Type B pancreatic cell (in vitro differentiated cells): ENCODE results near the gene BRIX1. TPM values are rescaled to one million over a fixed set of nuclear protein-coding genes. Genes with fewer than 3 reads are reported as not detected.

Source experiments
- DNase-seq: peaks from one replicate; pipeline ENCODE4 v3.0.0; 2021; ENCODE audit warnings: mixed read lengths; ENCODE audit not compliant: unreplicated experiment; ENCODE audit errors: extremely low spot score
- H3K27ac Mint-ChIP-seq: 2 replicates; pipeline ENCODE4 v1.8.0; 2021; ENCODE audit warnings: mild to moderate bottlenecking, mixed read lengths
- H3K27me3 Mint-ChIP-seq: 2 replicates; pipeline ENCODE4 v1.8.0; 2021; ENCODE audit warnings: mixed read lengths
- H3K36me3 Mint-ChIP-seq: 2 replicates; pipeline ENCODE4 v1.8.0; 2021; ENCODE audit warnings: mixed read lengths
- H3K4me1 Mint-ChIP-seq: one replicate; pipeline ENCODE4 v1.8.0; 2021; ENCODE audit warnings: mixed read lengths; ENCODE audit not compliant: unreplicated experiment
- H3K4me3 Mint-ChIP-seq: 2 replicates; pipeline ENCODE4 v1.8.0; 2021; ENCODE audit warnings: mild to moderate bottlenecking, mixed read lengths
- H3K9me3 Mint-ChIP-seq: 2 replicates; pipeline ENCODE4 v1.8.0; 2021; ENCODE audit warnings: mixed read lengths
- CTCF ChIP-seq: fragments of 200-600 bp; sonication (generic); conservative IDR thresholded peaks from 2 replicates; pipeline ENCODE4 v1.5.0; 2021; ENCODE audit warnings: antibody characterized with exemption, mild to moderate bottlenecking
- total RNA-seq: library from RNA; stranded (reverse); gene quantifications from 2 replicates; pipeline ENCODE4 v1.2.1, GENCODE V29; 2021; ENCODE audit warnings: low replicate concordance

Gene BRIX1
- total RNA-seq, 1 donor from 2014 or later = 38.0 TPM

- H3K9me3 Mint-ChIP-seq = no peaks in the 10 kb centered on the region
- peaks cover 22% of the 10 kb centered on the region for H3K4me1 Mint-ChIP-seq
- no peak overlapping the region for H3K4me3 Mint-ChIP-seq
- no peak overlapping the region for H3K27ac Mint-ChIP-seq
- no peak for TF ChIP-seq CTCF
- H3K27me3 Mint-ChIP-seq = no peaks in the 10 kb centered on the region
- peaks cover 4% of the 10 kb centered on the region for H3K36me3 Mint-ChIP-seq
- DNase-seq = no peak
Measured at GRCh38 chr5:34870382-34870781, 45.1 kb upstream of the BRIX1 start.

- H3K36me3 Mint-ChIP-seq = no peaks in the 10 kb centered on the region
- no peaks in the 10 kb centered on the region for H3K27me3 Mint-ChIP-seq
- DNase-seq = no peak
- no peak overlapping the region for H3K4me3 Mint-ChIP-seq
- no peak for TF ChIP-seq CTCF
- peaks cover 4% of the 10 kb centered on the region for H3K9me3 Mint-ChIP-seq
- no peak overlapping the region for H3K27ac Mint-ChIP-seq
- peaks cover 4% of the 10 kb centered on the region for H3K4me1 Mint-ChIP-seq
Measured at GRCh38 chr5:34876275-34876674, 39.2 kb upstream of the BRIX1 start.

GRCh38 chr5:34881246-34881645 is 34.3 kb upstream of the BRIX1 start:
- Mint-ChIP-seq H3K4me1 (no peaks in the 10 kb centered on the region), H3K9me3 (peaks cover 4% of the 10 kb centered on the region), H3K27me3 (no peaks in the 10 kb centered on the region), H3K27ac (no peak overlapping the region), H3K4me3 (no peak overlapping the region), H3K36me3 (no peaks in the 10 kb centered on the region)
- no peak for DNase-seq
- no peak for TF ChIP-seq CTCF

GRCh38 chr5:34886392-34887119 is 29.0 kb upstream of the BRIX1 start:
- DNase-seq = no peak
- Mint-ChIP-seq H3K9me3 (no peaks in the 10 kb centered on the region), H3K36me3 (no peaks in the 10 kb centered on the region), H3K4me1 (peaks cover 10% of the 10 kb centered on the region), H3K27me3 (peaks cover 3% of the 10 kb centered on the region), H3K27ac (no peak overlapping the region), H3K4me3 (no peak overlapping the region)
- TF ChIP-seq CTCF = no peak

- peaks cover 3% of the 10 kb centered on the region for H3K27me3 Mint-ChIP-seq
- TF ChIP-seq CTCF = no peak
- peaks cover 20% of the 10 kb centered on the region for H3K4me1 Mint-ChIP-seq
- DNase-seq = no peak
- no peaks in the 10 kb centered on the region for H3K36me3 Mint-ChIP-seq
- no peak overlapping the region for H3K27ac Mint-ChIP-seq
- no peaks in the 10 kb centered on the region for H3K9me3 Mint-ChIP-seq
- no peak overlapping the region for H3K4me3 Mint-ChIP-seq
Measured at GRCh38 chr5:34889394-34889793, 26.1 kb upstream of the BRIX1 start.
